ENCODE results near the gene ASH1L. TPM values are rescaled to one million over a fixed set of nuclear protein-coding genes. Genes with fewer than 3 reads are reported as not detected.

ASH1L gene
- total and polyA plus RNA-seq, 9 of the 15 experiments (the other 6 are each of a cell fraction or from before 2014, with no cell fraction given), result 2.0 to 23.3 (median 14.6) TPM

DNA sequence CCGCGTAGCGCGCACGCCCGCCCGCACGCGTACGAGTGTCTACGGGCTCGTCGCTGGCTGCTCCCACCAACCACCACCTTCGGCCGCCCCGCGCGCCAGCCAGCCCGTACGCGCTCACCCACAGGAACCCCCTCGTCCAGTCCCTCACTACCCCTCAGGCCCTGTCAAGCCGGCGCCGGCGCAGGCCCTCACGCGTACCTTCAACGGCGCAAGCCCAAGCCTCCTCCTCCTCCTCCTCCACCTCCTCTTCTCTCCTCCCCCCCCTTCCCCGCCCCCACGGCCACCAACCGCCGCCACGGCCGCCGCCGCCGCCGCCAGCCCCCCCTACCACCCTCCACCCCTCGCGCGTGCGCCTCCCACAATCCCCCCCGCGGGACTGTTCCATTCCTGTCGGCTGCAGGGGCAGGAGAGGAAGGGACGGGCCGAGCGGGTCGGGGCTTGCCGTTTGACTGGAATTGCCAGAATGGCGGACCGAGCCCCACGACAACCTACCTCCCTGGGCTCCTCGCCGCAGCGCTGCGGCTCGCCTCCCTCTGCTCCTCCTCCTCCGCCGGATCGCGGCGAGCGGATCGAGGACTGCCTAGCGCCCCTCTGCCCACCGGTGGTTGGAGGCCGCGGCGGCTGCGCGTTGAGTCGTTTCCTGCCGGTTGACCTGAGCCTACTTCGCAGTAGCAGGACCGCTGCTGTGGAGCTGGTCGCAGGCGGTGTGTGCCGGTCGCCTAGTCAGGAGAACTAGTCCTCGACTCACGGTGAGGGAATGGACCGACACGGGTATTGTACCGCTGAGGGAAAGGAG is at the start of gene ASH1L (continued):
- TF ChIP-seq ILK (tag; IDR thresholded peaks at IDR 0.05; ENCODE audit: borderline replicate concordance, low read depth) (no peak), CHD4 (IDR thresholded peaks at IDR 0.05; ENCODE audit: insufficient read depth, insufficient replicate concordance, low read depth, low read length, poor library complexity, severe bottlenecking) (no peak), KHSRP (IDR thresholded peaks at IDR 0.05) (no peak), RBFOX2 (IDR thresholded peaks at IDR 0.05; ENCODE audit: low read depth, low read length) (peak; percentile 94), ZNF766 (CRISPR knock-in tag; conservative IDR thresholded peaks at IDR 0.05) (no peak), NCOA1 (IDR thresholded peaks at IDR 0.05; ENCODE audit: low read depth) (0 out of 2 replicates have a peak, but pooled peaks have one; percentile 16), COPS2 (conservative IDR thresholded peaks at IDR 0.05) (no peak), ZNF165 (CRISPR knock-in tag; IDR thresholded peaks at IDR 0.05; ENCODE audit: borderline replicate concordance) (no peak), POLR3A (IDR thresholded peaks at IDR 0.05; ENCODE audit: borderline replicate concordance, extremely low read depth, insufficient read depth, insufficient read length) (no peak), ZNF707 (CRISPR knock-in tag; conservative IDR thresholded peaks at IDR 0.05) (no peak), SIN3B (IDR thresholded peaks at IDR 0.05; ENCODE audit: low read depth) (peak; percentile 69; the same call in 1 of the 2 replicates), RBM15 (IDR thresholded peaks at IDR 0.05; ENCODE audit: insufficient read depth, low read length) (no peak), NCOA2 (IDR thresholded peaks at IDR 0.05; ENCODE audit: partially characterized antibody in 2 of 2) (no peak), NR2C2 (CRISPR knock-in tag; IDR thresholded peaks at IDR 0.05) (peak; percentile 61; the same call in 1 of the 2 replicates), NR2C2 (tag; IDR thresholded peaks at IDR 0.05) (peak; percentile 83), DIDO1 (tag; IDR thresholded peaks at IDR 0.05; ENCODE audit: low read depth) (peak; percentile 73; the same call in 1 of the 2 replicates)
- TF ChIP-seq, protein P1, sequence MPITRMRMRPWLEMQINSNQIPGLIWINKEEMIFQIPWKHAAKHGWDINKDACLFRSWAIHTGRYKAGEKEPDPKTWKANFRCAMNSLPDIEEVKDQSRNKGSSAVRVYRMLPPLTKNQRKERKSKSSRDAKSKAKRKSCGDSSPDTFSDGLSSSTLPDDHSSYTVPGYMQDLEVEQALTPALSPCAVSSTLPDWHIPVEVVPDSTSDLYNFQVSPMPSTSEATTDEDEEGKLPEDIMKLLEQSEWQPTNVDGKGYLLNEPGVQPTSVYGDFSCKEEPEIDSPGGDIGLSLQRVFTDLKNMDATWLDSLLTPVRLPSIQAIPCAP (CRISPR knock-in tag; IDR thresholded peaks at IDR 0.05; ENCODE audit: borderline replicate concordance), result no peak
- TF ChIP-seq, protein P2, sequence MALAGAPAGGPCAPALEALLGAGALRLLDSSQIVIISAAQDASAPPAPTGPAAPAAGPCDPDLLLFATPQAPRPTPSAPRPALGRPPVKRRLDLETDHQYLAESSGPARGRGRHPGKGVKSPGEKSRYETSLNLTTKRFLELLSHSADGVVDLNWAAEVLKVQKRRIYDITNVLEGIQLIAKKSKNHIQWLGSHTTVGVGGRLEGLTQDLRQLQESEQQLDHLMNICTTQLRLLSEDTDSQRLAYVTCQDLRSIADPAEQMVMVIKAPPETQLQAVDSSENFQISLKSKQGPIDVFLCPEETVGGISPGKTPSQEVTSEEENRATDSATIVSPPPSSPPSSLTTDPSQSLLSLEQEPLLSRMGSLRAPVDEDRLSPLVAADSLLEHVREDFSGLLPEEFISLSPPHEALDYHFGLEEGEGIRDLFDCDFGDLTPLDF (CRISPR knock-in tag; IDR thresholded peaks at IDR 0.05), result no peak
- TF ChIP-seq, protein P3, sequence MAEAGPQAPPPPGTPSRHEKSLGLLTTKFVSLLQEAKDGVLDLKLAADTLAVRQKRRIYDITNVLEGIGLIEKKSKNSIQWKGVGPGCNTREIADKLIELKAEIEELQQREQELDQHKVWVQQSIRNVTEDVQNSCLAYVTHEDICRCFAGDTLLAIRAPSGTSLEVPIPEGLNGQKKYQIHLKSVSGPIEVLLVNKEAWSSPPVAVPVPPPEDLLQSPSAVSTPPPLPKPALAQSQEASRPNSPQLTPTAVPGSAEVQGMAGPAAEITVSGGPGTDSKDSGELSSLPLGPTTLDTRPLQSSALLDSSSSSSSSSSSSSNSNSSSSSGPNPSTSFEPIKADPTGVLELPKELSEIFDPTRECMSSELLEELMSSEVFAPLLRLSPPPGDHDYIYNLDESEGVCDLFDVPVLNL (CRISPR knock-in tag; IDR thresholded peaks at IDR 0.05; ENCODE audit: low read depth), result no peak; the same call in none of the 2 replicates
- TF ChIP-seq, protein P4, sequence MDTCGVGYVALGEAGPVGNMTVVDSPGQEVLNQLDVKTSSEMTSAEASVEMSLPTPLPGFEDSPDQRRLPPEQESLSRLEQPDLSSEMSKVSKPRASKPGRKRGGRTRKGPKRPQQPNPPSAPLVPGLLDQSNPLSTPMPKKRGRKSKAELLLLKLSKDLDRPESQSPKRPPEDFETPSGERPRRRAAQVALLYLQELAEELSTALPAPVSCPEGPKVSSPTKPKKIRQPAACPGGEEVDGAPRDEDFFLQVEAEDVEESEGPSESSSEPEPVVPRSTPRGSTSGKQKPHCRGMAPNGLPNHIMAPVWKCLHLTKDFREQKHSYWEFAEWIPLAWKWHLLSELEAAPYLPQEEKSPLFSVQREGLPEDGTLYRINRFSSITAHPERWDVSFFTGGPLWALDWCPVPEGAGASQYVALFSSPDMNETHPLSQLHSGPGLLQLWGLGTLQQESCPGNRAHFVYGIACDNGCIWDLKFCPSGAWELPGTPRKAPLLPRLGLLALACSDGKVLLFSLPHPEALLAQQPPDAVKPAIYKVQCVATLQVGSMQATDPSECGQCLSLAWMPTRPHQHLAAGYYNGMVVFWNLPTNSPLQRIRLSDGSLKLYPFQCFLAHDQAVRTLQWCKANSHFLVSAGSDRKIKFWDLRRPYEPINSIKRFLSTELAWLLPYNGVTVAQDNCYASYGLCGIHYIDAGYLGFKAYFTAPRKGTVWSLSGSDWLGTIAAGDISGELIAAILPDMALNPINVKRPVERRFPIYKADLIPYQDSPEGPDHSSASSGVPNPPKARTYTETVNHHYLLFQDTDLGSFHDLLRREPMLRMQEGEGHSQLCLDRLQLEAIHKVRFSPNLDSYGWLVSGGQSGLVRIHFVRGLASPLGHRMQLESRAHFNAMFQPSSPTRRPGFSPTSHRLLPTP (IDR thresholded peaks at IDR 0.05; ENCODE audit: borderline replicate concordance, extremely low read depth, insufficient read length), result no peak
